ENCODE data around the gene CNOT1.
"Not testable (repeated sequence)": the region's sequence is repeated elsewhere in the genome, so short reads cannot be mapped to it uniquely, and the experiment has no call there.

The CNOT1 gene

GRCh38 chr16:58629733-58630640 lies at the start of gene CNOT1:
CNOT1 (minus strand) TSS chr16:58629826; CDS start chr16:58599337, 30,489 bp downstream.
- DNase-seq: peak; percentile 99

- no peak for DNase-seq
Measured at GRCh38 chr16:58678716-58679115, 49.1 kb upstream of the CNOT1 start.

- DNase-seq: no peak
Measured at GRCh38 chr16:58678269-58678668, 48.6 kb upstream of the CNOT1 start.

- no peak for DNase-seq
Measured at GRCh38 chr16:58670946-58671583, 41.4 kb upstream of the CNOT1 start.

- no peak for DNase-seq
Measured at GRCh38 chr16:58670177-58670576, 40.6 kb upstream of the CNOT1 start.

- DNase-seq: no peak
Measured at GRCh38 chr16:58665200-58665599, 35.6 kb upstream of the CNOT1 start.

- peak; percentile 62 for DNase-seq
Measured at GRCh38 chr16:58661199-58661830, 31.7 kb upstream of the CNOT1 start.

- not testable (repeated sequence) for DNase-seq
Measured at GRCh38 chr16:58659911-58660310, 30.3 kb upstream of the CNOT1 start.

- no peak for DNase-seq
Measured at GRCh38 chr16:58658796-58659211, 29.2 kb upstream of the CNOT1 start.

GRCh38 chr16:58656899-58657298 lies 27.3 kb upstream of the CNOT1 start:
- DNase-seq: no peak

GRCh38 chr16:58655215-58655596 lies 25.6 kb upstream of the CNOT1 start:
- no peak for DNase-seq

GRCh38 chr16:58654560-58655214 lies 25.1 kb upstream of the CNOT1 start:
- DNase-seq: no peak

GRCh38 chr16:58652741-58653140 lies 23.1 kb upstream of the CNOT1 start:
- DNase-seq: peak; percentile 23

- DNase-seq: no peak
Measured at GRCh38 chr16:58651965-58652348, 22.3 kb upstream of the CNOT1 start.

- no peak for DNase-seq
Measured at GRCh38 chr16:58649707-58650106, 20.1 kb upstream of the CNOT1 start.

GRCh38 chr16:58647107-58647506 lies 17.5 kb upstream of the CNOT1 start:
- DNase-seq: no peak

GRCh38 chr16:58644765-58645487 lies 15.3 kb upstream of the CNOT1 start:
- DNase-seq: no peak

GRCh38 chr16:58644108-58644507 lies 14.5 kb upstream of the CNOT1 start:
- no peak for DNase-seq

GRCh38 chr16:58640949-58641348 lies 11.3 kb upstream of the CNOT1 start:
- no peak for DNase-seq

- DNase-seq: no peak
Measured at GRCh38 chr16:58639836-58640235, 10.2 kb upstream of the CNOT1 start.

GRCh38 chr16:58639230-58639629 lies 9.6 kb upstream of the CNOT1 start:
- no peak for DNase-seq
